SK-MEL-5 (cell line): ENCODE data around the gene GNAQ. TPM values are rescaled to one million over a fixed set of nuclear protein-coding genes. Genes with fewer than 3 reads are reported as not detected.

ENCODE experiments used
- DNase-seq: peaks from one replicate; pipeline ENCODE4 v3.0.0-alpha.2; 2016; ENCODE audit warnings: low read depth, low spot score
- in situ Hi-C: cut with HindIII; loops from 2 replicates; pipeline ENCODE4 v1.10.0; 2016; ENCODE audit warnings: low sequenced_read_pairs, high pct_unique_total_duplicates, low pct_unique_long_range_greater_than_20kb
- total RNA-seq: library from RNA; depleted of rRNA; stranded (reverse); fragments of >200 nt; shearing (Covaris generic); gene quantifications from 2 replicates; pipeline ENCODE4 v1.2.3, GENCODE V29; 2014

GNAQ gene
- total RNA-seq, 1 experiment from 2014 or later, result 27.1 TPM

DNA sequence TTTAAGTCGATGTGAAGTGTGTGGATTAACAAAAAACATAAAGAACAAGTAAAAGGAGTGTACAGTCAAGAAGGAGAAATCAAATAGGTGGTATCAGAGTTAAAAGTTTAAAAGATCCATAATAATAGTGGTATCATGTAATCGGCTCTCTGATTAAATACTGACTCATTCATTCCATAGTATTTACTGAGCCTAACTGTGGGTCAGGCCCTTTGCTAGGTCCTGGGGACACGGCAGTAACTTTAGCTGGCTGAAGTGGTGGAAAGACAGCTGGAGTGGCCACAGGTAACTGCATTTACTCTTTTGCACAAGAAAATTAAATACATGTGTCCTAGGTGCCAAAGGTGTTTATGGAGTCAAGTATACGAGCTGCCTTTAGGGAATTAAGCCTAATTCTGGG is 124.0 kb downstream of the GNAQ start:
- in situ Hi-C loops, result no loop called here
- no peak for DNase-seq

- in situ Hi-C loops, result no loop called here
These were observed 124.6 kb downstream of the GNAQ start for GRCh38 chr9:77906991-77907390.

DNA sequence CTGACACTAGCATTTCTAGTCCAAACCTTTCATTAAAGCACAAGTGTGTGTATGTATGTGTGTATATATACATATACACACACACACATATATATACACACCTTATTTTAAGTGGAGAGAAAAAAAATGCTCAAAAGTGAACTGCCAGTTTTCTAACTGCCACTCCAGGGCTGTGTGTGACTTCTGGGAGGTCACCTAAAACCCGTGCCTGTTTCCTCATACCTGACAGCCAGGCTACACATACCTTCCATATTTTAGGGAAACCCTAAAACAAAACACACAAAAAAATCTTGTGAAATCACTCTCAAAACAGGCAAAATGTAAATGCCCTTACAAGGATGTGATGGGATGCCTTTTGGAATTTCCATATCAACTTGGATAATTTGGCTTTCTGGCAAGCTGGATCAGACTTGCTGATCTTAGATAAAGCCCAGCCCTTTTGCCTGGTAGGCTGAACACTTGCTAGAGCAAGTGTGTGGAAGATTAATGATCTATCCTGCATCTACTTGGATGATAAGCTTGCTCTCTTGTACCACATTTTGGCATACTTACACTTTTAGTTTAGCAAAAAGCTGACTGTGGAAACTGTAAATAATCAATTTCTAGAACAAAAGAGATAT is 127.8 kb downstream of the GNAQ start:
- DNase-seq, result no peak
- in situ Hi-C loops, result no loop called here

More at GRCh38 chr9:77906991-77907390, 124.6 kb downstream of the GNAQ start:
- no peak for DNase-seq

DNA sequence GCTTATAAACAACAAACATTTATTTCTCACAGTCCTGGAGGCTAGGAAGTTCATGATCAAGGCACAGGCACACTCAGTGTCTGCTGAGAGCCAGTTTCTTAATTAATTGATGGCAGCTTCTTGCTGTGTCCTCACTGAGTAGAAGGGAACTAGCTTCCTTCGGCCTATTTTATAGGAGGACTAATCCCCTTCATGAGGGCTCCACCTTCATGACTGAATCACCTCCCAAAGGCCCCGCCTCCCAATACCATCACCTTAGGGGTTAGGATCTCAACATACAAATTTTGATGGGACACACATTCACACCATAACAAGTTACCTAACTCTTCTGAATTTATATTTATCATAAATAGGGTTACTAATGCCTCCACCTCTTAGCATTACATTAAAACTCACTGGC is 129.8 kb downstream of the GNAQ start:
- DNase-seq, result no peak
- in situ Hi-C loops, result no loop called here

DNA sequence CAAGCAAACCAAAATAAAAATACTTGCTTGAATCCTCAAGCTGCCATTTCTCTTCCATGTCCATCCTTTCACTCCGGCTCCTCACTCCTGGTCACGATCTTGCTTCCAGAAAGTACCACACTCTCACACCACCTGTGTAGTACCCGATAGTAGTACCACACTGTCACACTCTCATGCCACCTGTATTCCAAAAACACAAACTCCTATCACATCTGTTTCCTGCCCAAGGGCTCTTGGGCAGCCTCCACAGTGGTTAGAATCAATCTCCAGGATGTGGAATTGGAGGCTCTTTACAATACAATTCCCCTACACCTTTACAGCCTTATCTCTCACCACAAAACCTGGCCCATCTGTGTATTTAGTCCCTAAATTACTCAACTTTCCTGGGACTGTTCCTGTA is 130.6 kb downstream of the GNAQ start:
- in situ Hi-C loops, result no loop called here
- DNase-seq, result no peak

GRCh38 chr9:77899679-77900354 is 131.8 kb downstream of the GNAQ start:
- DNase-seq, result no peak
- in situ Hi-C loops, result no loop called here

GRCh38 chr9:77898864-77899263 is 132.7 kb downstream of the GNAQ start:
- in situ Hi-C loops, result no loop called here
- no peak for DNase-seq

DNA sequence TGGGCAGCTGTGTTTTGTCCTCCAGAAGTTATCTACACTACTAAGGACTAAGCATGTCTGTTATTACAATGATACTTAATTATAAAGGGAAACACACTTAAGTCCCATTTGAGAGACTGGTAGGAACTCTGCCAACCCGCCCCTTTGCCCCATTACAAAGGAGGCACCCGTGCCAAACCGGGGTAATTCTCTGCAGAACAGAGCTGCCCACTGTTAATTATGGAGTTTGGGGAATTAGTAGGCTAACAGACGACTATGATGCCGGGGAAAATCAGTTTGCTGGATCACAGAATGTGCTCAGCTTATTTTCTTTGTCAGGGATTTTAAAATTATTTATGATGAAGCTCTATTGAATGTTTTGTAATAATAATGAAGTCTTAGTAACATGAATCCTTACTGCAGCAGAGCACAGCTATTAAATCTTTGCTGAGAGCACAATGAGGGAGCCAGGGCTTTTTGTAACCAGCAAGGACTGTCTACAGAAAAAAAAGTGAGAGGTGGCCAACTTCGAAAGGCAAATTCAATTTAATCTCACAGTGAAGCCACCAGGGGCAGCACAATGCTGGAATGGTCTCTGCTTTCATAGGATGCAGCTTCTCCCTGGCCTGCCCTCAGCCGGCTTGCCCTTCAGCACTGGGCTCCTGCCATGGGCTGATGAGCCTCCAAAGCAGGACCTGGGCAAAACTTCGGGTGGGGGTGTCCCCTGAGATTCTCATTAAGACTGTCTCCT is 134.5 kb downstream of the GNAQ start:
- in situ Hi-C loops, result no loop called here
- DNase-seq, result no peak

DNA sequence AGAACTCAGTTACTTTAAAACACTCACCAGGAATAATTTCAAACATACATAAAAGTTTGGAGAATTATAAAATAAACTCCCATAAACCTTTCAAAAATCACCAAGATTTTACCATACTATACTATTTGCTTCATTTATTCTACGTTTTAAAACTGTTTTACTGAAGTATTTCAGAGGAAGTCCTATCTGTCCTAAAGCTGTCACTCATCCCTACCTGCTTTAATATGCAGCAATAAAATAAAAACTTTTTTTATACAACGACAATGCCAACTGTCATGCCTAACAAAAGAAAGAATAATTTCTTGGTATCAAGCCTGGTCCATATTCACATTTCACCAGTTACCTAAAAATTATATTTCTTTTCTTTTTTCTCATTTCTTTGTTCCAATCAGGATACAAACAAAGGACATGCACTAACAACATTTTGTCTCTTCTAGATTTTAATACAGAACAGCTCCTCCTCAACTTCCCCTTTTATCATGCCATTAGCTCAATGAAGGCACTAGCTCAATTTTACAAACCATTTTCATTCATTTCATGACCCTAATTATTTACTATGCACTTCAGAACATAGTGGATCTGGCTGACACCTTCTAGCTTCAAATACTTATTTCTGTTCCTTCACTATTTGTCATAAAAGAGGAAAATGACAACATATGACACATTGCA is 135.2 kb downstream of the GNAQ start:
- DNase-seq, result no peak
- in situ Hi-C loops, result no loop called here

GRCh38 chr9:77893706-77894105 is 137.9 kb downstream of the GNAQ start:
- no peak for DNase-seq
- in situ Hi-C loops, result no loop called here

- in situ Hi-C loops, result no loop called here
- DNase-seq, result no peak
These were observed 138.6 kb downstream of the GNAQ start for GRCh38 chr9:77892955-77893514.

DNA sequence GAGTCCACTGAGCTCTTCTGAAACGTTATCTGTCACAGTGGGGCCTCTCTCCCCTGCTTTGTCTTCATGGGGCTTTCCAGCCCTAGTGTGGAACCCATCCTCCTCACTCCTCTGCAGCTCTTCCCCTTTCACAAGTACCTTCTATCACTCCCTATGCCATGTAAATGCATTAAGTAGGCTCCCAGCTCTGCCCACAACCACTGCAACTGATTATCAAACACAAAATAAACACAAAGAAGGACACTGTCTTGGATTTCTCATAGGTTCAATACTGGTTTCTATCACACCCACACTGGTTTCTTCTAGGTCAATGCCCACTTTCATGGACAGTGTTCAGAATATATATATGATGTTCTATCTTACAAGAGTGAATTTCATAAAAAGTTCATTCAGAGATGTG is 139.4 kb downstream of the GNAQ start:
- DNase-seq, result peak; percentile 95
- in situ Hi-C loops, result no loop called here

GRCh38 chr9:77891128-77891800 is 140.3 kb downstream of the GNAQ start:
- in situ Hi-C loops, result no loop called here
- no peak for DNase-seq

DNA sequence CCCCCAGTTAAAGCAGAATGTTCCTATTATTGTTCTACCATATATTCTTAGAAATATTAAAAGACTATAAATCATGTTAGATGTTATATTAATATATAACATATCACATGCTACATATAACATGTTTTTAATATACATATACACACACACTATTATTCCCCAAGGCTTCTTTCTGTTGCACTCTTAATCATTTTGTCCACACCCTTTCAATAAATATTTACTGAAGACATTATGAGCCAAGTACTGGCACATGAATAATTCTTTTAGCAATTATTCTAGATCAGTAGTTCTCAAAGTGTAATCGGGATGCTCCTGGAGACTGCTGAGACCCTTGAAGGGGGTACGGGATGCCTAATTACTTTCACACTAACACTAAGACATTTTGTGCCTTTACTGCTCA is 143.9 kb downstream of the GNAQ start:
- DNase-seq, result no peak
- in situ Hi-C loops, result no loop called here

DNA sequence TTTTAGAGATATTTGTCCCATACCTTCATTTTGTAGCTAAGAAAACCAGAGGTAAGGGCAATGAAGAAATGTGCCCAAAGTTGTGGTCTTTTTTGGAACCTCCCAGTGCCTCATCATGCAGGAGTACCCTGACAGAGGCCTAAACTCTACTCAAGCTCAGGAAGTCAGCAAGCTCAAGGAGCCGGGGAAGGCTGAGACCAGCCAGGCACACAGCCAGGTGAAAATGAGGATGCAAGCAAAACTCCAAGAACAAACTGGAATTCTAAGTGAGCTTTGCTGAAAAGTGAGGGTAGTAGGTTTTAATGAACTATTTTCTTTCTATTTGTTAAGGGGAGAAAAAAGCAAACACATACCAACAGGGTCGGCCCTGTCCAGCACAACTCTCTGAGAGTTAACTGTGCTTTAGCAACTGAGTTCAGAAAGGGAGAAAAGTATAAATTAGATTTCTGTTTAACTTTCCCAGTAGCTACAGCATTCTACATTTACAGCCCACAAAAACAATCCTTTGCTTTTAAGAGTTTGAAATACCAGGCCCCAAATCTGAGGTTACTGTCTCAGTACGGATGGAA is 146.4 kb downstream of the GNAQ start:
- in situ Hi-C loops, result no loop called here
- no peak for DNase-seq

DNA sequence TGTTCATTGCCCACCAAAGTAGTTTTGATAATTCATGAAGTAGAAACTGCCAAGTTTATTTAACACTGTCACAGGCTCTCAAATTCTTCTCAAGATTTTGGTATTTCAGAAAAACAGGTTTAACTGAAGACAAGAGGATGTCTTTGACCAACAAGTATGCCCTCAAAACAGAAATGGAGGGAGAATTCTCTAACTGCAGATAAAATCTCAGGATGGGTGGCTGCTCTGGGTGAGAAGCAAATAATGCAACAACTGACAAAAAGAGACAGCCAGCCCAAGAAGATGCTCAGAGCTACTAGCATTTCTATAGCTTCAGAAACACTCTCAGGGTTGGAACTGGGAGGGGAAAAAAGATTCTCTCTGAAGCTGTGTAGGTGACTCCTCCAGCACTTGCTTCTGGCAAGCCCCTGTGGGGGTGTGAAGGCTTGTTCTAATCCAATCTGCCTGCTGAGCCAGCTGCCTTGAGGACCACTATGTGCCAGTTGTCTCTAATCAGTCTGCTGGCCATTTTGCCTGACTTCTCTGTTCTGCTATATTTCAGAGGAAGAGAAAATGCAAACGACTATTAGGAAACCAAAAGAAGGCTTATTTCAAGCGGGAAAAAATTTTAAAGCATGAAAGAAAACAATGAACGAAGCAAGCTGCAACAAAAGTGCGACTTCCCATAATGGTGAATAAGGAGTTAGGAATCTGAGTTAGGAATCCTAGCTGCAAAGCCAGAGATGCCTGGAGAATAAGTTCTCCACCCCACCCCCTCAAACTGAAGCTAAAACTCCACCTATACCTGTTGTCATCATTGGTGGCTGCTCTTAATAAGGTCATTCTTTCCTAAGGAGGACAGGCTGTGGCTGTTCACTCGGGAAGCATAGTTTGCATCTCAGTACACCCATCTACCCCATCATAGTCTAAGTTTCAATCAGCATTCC is 147.5 kb downstream of the GNAQ start:
- DNase-seq, result no peak
- in situ Hi-C loops, result no loop called here
